NB4 (cell line): ENCODE measurements around the gene AKT3.

Experiments used
- CTCF ChIP-seq: IDR thresholded peaks from one replicate; pipeline ENCODE4 v1.5.1; 2012; ENCODE audit warnings: low read depth, low read length
- MYC ChIP-seq: IDR thresholded peaks from 2 replicates; pipeline ENCODE4 v1.6.1; 2011; ENCODE audit warnings: low read depth, low read length
- POLR2A ChIP-seq: IDR thresholded peaks from 2 replicates; pipeline ENCODE4 v1.6.1; 2011; ENCODE audit warnings: mild to moderate bottlenecking; ENCODE audit not compliant: insufficient read length; ENCODE audit errors: extremely low read depth

- TF ChIP-seq POLR2A (no peak), CTCF (no peak), MYC (no peak)
Observed at GRCh38 chr1:243739335-243740003, 110.6 kb downstream of the AKT3 start.
